ENCODE results near the gene PDZD2. TPM values are rescaled to one million over a fixed set of nuclear protein-coding genes. Genes with fewer than 3 reads are reported as not detected.

PDZD2 gene
- total RNA-seq, 4 donors from 2014 or later, result 10.2 to 15.0 (median 12.2) TPM

DNA sequence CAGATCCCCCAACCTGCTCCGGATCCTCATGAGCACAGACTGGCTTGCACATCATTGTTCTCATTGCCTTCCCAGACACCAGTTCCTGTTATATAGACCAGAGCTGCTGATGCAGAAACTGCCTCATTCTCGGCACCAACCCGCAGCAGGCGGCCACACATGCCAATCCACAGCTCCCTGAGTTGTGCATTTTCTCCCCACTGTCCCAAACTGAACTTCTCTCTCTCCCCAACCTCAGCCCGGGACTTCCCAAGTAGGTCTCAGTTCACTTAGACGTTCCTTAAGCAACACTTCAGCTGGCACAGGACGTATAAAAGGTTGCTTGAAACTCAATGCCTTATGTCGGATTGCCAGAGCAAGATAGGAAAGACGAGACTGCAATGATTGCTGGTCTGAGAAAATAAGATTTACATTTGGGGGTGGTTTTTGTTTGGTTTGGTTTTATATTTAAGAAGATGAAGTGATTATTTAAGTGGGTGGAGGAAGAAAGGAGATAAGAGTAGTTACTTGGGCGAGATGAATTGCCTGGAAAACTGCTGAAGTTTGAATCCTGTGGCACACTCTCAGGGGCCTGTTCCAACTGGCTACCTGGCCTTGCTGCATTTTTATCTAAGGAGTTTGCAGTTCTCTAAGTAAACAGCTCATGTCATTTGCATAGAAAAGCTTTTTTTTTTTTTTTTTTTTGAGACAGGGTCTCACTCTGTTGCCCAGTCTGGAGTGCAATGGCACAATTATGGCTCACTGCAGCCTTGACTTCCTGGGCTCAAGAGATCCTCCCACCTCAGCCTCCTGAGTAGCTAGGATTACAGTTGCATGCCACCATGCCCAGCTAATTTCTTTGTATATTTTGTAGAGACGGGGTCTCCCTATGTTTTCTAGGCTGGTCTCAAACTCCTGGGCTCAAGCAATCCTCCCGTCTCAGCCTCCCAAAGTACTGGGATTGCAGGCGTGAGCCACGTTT lies 379.8 kb downstream of the PDZD2 start:
- H3K36me3 ChIP-seq, result peaks cover 0 to 5% (median 0%) of the 10 kb centered on the region in 4 donors
- peak overlapping the region; percentile 13 to 49 (median 34) for H3K27ac ChIP-seq (replicated peaks in 1 of 4)
- no peaks in the 10 kb centered on the region for H3K9me3 ChIP-seq
- H3K4me1 ChIP-seq, result peaks cover 11 to 33% (median 22%) of the 10 kb centered on the region in 4 donors
- TF ChIP-seq EP300 (IDR thresholded peaks at IDR 0.05) (no peak), POLR2A (IDR thresholded peaks at IDR 0.05; ENCODE audit: low read depth) (no peak), CTCF (IDR thresholded peaks at IDR 0.05) (no peak), POLR2AphosphoS5 (IDR thresholded peaks at IDR 0.05) (no peak)
- DNase-seq (ENCODE audit: extremely low spot score), result no peak
- H3K27me3 ChIP-seq, result no peaks in the 10 kb centered on the region
- WGBS, result 78% methylated on average over 14 of the region's 14 CpGs
- no peak overlapping the region for H3K4me3 ChIP-seq
- intact Hi-C loops (cut with DNase I), result no loop called here

DNA sequence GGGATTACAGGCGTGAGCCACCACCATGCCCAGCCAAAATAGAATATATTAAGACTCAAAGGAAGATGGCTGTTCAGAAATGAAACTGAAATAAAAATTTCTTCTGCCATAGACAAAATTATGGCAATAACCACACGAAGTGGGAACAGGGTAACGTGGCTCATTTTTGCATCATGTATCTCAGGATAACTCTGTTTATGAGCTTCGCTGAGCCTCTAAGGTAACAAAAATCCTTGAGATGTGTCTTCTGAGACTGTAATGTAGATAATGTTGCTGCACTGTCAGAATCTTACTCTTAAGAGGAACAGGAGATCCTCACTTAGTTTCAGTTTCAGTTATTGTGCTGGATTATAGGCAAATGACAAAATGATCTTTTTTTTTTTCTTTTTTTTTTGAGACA lies 381.3 kb downstream of the PDZD2 start:
- DNase-seq (ENCODE audit: extremely low spot score), result no peak
- TF ChIP-seq CTCF (IDR thresholded peaks at IDR 0.05) (no peak), EP300 (IDR thresholded peaks at IDR 0.05) (no peak), POLR2A (IDR thresholded peaks at IDR 0.05; ENCODE audit: low read depth) (no peak), POLR2AphosphoS5 (IDR thresholded peaks at IDR 0.05) (no peak)
- H3K9me3 ChIP-seq, result no peaks in the 10 kb centered on the region
- peaks cover 11 to 33% (median 22%) of the 10 kb centered on the region in 4 donors for H3K4me1 ChIP-seq
- peak overlapping the region in 1 of 4 donors; percentile 9 for H3K4me3 ChIP-seq
- intact Hi-C loops (cut with DNase I), result no loop called here
- 83% methylated on average over 4 of the region's 4 CpGs for WGBS
- peak overlapping the region in 1 of 4 donors; percentile 7 for H3K27ac ChIP-seq (replicated peaks in 1 of 4)
- no peaks in the 10 kb centered on the region for H3K27me3 ChIP-seq
- H3K36me3 ChIP-seq, result no peaks in the 10 kb centered on the region

GRCh38 chr5:32020946-32021345 lies 382.0 kb downstream of the PDZD2 start:
- H3K4me3 ChIP-seq, result no peak overlapping the region
- DNase-seq (ENCODE audit: extremely low spot score), result no peak
- H3K27me3 ChIP-seq, result no peaks in the 10 kb centered on the region
- peaks cover 11 to 33% (median 22%) of the 10 kb centered on the region in 4 donors for H3K4me1 ChIP-seq
- 93% methylated on average over 7 of the region's 7 CpGs for WGBS
- no peaks in the 10 kb centered on the region for H3K36me3 ChIP-seq
- intact Hi-C loops (cut with DNase I), result no loop called here
- no peaks in the 10 kb centered on the region for H3K9me3 ChIP-seq
- TF ChIP-seq POLR2AphosphoS5 (IDR thresholded peaks at IDR 0.05) (no peak), EP300 (IDR thresholded peaks at IDR 0.05) (no peak), POLR2A (IDR thresholded peaks at IDR 0.05; ENCODE audit: low read depth) (no peak), CTCF (IDR thresholded peaks at IDR 0.05) (no peak)
- no peak overlapping the region for H3K27ac ChIP-seq (replicated peaks in 1 of 4)

GRCh38 chr5:32021771-32022170 lies 382.8 kb downstream of the PDZD2 start:
- Histone ChIP-seq H3K4me3 (no peak overlapping the region), H3K36me3 (no peaks in the 10 kb centered on the region), H3K9me3 (no peaks in the 10 kb centered on the region), H3K27me3 (no peaks in the 10 kb centered on the region), H3K4me1 (peaks cover 16 to 35% (median 25%) of the 10 kb centered on the region in 4 donors), H3K27ac (replicated peaks in 1 of 4) (no peak overlapping the region)
- no peak for TF ChIP-seq CTCF (IDR thresholded peaks at IDR 0.05)
- no peak for TF ChIP-seq POLR2AphosphoS5 (IDR thresholded peaks at IDR 0.05)
- TF ChIP-seq EP300 (IDR thresholded peaks at IDR 0.05), result no peak
- TF ChIP-seq POLR2A (IDR thresholded peaks at IDR 0.05; ENCODE audit: low read depth), result no peak
- intact Hi-C loops (cut with DNase I), result no loop called here
- no peak for DNase-seq (ENCODE audit: extremely low spot score)
- WGBS, result 78% methylated on average over 3 of the region's 3 CpGs

Data from esophagus muscularis mucosa (tissue), 4 donors.